ENCODE measurements around the gene CTSC. TPM values are rescaled to one million over a fixed set of nuclear protein-coding genes. Genes with fewer than 3 reads are reported as not detected.

Gene CTSC
- total RNA-seq, 1 experiment from 2014 or later: 250 TPM

DNA sequence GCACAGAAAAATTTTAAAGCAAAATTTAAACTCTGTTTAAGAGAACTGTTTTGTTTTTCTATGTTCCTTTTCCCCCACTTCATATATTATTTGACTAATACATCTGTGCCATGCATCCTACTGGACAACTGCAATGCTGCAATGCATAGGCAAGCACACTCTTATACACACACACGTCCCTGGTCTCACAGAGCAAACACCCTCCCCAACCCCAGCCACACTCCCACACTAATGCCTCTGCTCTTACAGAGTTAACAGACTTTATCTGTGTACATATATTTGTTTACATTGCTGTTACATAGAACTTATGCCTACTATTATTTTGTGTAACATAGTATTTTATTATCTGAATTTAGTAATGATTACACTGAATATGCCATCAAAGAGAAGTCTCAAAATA, 25.5 kb upstream of the CTSC start:
- Mint-ChIP-seq H3K36me3 (ENCODE audit: insufficient read depth, unreplicated experiment) (no peaks in the 10 kb centered on the region), H3K9me3 (ENCODE audit: unreplicated experiment) (no peaks in the 10 kb centered on the region), H3K27ac (ENCODE audit: unreplicated experiment) (no peak overlapping the region), H3K4me3 (ENCODE audit: unreplicated experiment) (no peak overlapping the region), H3K27me3 (ENCODE audit: insufficient read depth, unreplicated experiment) (no peaks in the 10 kb centered on the region), H3K4me1 (ENCODE audit: low read depth, unreplicated experiment) (peaks cover 6% of the 10 kb centered on the region)
- TF ChIP-seq, protein P1, sequence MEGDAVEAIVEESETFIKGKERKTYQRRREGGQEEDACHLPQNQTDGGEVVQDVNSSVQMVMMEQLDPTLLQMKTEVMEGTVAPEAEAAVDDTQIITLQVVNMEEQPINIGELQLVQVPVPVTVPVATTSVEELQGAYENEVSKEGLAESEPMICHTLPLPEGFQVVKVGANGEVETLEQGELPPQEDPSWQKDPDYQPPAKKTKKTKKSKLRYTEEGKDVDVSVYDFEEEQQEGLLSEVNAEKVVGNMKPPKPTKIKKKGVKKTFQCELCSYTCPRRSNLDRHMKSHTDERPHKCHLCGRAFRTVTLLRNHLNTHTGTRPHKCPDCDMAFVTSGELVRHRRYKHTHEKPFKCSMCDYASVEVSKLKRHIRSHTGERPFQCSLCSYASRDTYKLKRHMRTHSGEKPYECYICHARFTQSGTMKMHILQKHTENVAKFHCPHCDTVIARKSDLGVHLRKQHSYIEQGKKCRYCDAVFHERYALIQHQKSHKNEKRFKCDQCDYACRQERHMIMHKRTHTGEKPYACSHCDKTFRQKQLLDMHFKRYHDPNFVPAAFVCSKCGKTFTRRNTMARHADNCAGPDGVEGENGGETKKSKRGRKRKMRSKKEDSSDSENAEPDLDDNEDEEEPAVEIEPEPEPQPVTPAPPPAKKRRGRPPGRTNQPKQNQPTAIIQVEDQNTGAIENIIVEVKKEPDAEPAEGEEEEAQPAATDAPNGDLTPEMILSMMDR (IDR thresholded peaks at IDR 0.05; ENCODE audit: insufficient read depth in 1 of 2, low read depth in 1 of 2, low read length in 1 of 2, severe bottlenecking in 1 of 2, unreplicated experiment in 1 of 2): no peak
- Histone ChIP-seq H3K4me3 (ENCODE audit: low read depth, low read length) (no peak overlapping the region), H3K36me3 (ENCODE audit: control insufficient read depth, insufficient read depth, low read length) (no peaks in the 10 kb centered on the region), H3K4me1 (no peaks in the 10 kb centered on the region), H3K9me3 (no peaks in the 10 kb centered on the region), H3K27me3 (replicated peaks; ENCODE audit: control insufficient read depth, insufficient read depth, low read length) (no peaks in the 10 kb centered on the region)
- intact Hi-C loops (cut with micrococcal nuclease; ENCODE audit: unreplicated experiment): no loop called here
- ChIA-PET CTCF (no interaction called here), POLR2A (no interaction called here)
- DNase-seq: no peak
- BruUV-seq (replicated peaks): no TSS peak

DNA sequence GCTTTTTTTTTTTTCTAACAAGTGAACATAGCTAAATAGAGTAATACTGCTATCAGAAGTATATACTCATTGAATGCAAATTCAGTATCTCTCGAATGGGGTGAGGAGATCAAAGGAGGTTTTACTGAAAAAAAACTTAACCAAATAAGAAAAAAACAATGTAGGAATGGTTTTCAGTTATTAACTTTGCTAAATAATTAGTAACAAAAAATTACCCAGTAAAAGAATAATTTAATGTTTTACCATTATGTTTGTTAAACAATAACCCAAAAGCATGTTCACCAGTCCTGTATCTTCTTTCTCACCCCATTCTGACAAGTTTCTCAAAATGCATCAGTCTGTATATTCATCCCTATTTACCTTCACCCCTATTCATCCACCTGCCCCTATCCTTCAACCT, 22.6 kb upstream of the CTSC start:
- BruUV-seq (replicated peaks): no TSS peak
- no peaks in the 10 kb centered on the region for H3K9me3 ChIP-seq
- Mint-ChIP-seq H3K36me3 (ENCODE audit: insufficient read depth, unreplicated experiment) (no peaks in the 10 kb centered on the region), H3K9me3 (ENCODE audit: unreplicated experiment) (no peaks in the 10 kb centered on the region), H3K27ac (ENCODE audit: unreplicated experiment) (no peak overlapping the region), H3K27me3 (ENCODE audit: insufficient read depth, unreplicated experiment) (no peaks in the 10 kb centered on the region), H3K4me1 (ENCODE audit: low read depth, unreplicated experiment) (peaks cover 12% of the 10 kb centered on the region), H3K4me3 (ENCODE audit: unreplicated experiment) (no peak overlapping the region)
- no peak overlapping the region for H3K4me3 ChIP-seq (ENCODE audit: low read depth, low read length)
- no peaks in the 10 kb centered on the region for H3K27me3 ChIP-seq (replicated peaks; ENCODE audit: control insufficient read depth, insufficient read depth, low read length)
- H3K36me3 ChIP-seq (ENCODE audit: control insufficient read depth, insufficient read depth, low read length): no peaks in the 10 kb centered on the region
- ChIA-PET POLR2A (no interaction called here), CTCF (interaction anchor here (0.6 kb wide), 1 partner anchor 122 kb away, joined by 3 read pairs; no protein-coding TSS in a partner anchor)
- H3K4me1 ChIP-seq: 0 out of 2 replicates have a peak, but pooled peaks cover 7% of the 10 kb centered on the region
- intact Hi-C loops (cut with micrococcal nuclease; ENCODE audit: unreplicated experiment): no loop called here
- no peak for DNase-seq
- TF ChIP-seq, protein P1 (IDR thresholded peaks at IDR 0.05; ENCODE audit: insufficient read depth in 1 of 2, low read depth in 1 of 2, low read length in 1 of 2, severe bottlenecking in 1 of 2, unreplicated experiment in 1 of 2): no peak

DNA sequence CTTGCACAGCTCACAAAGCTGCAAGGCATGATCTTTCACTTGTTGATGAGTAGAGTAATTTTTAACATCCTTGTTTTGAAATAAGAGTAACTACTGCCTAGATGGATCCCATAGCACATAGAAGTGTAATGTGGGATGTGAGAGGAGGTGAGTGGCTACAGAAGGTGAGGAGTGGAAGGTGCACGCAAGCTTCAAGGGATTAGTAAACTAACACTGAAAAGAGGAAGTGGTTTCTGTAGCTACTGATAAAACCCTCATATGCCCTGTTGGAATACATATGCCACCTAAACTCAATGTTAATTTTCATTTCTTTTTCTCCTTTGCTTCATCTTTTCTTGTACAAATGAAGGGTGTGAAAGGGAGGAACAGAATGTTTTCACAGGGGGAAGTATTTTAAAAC, 22.0 kb upstream of the CTSC start:
- CTCF ChIA-PET: interaction anchor here (0.6 kb wide), 1 partner anchor 123 kb away, joined by 3 read pairs; no protein-coding TSS in a partner anchor
- no peaks in the 10 kb centered on the region for H3K36me3 ChIP-seq (ENCODE audit: control insufficient read depth, insufficient read depth, low read length)
- no peak for DNase-seq
- peaks cover 12% of the 10 kb centered on the region for H3K4me1 Mint-ChIP-seq (ENCODE audit: low read depth, unreplicated experiment)
- 0 out of 2 replicates have a peak, but pooled peaks cover 7% of the 10 kb centered on the region for H3K4me1 ChIP-seq
- no peaks in the 10 kb centered on the region for H3K27me3 ChIP-seq (replicated peaks; ENCODE audit: control insufficient read depth, insufficient read depth, low read length)
- H3K4me3 ChIP-seq (ENCODE audit: low read depth, low read length): no peak overlapping the region
- H3K9me3 ChIP-seq: no peaks in the 10 kb centered on the region
- H3K27ac Mint-ChIP-seq (ENCODE audit: unreplicated experiment): no peak overlapping the region
- POLR2A ChIA-PET: no interaction called here
- intact Hi-C loops (cut with micrococcal nuclease; ENCODE audit: unreplicated experiment): no loop called here
- H3K4me3 Mint-ChIP-seq (ENCODE audit: unreplicated experiment): no peak overlapping the region
- H3K9me3 Mint-ChIP-seq (ENCODE audit: unreplicated experiment): no peaks in the 10 kb centered on the region
- TF ChIP-seq, protein P1 (IDR thresholded peaks at IDR 0.05; ENCODE audit: insufficient read depth in 1 of 2, low read depth in 1 of 2, low read length in 1 of 2, severe bottlenecking in 1 of 2, unreplicated experiment in 1 of 2): no peak
- H3K36me3 Mint-ChIP-seq (ENCODE audit: insufficient read depth, unreplicated experiment): no peaks in the 10 kb centered on the region
- H3K27me3 Mint-ChIP-seq (ENCODE audit: insufficient read depth, unreplicated experiment): no peaks in the 10 kb centered on the region
- no TSS peak for BruUV-seq (replicated peaks)

All from Caco-2 (cell line).